ENCODE results near the gene BIRC2. TPM values are rescaled to one million over a fixed set of nuclear protein-coding genes. Genes with fewer than 3 reads are reported as not detected.
A peak's percentile ranks its signal among the peaks of the same experiment; 100 is the strongest.

Gene BIRC2
- total and polyA plus RNA-seq, 10 of the 15 experiments (the other 5 are each of a cell fraction or from before 2014, with no cell fraction given): 13.8 to 75.8 (median 26.5) TPM

- ATAC-seq (peak; percentile 11; the same call in 1 of the 3 replicates), DNase-seq (ENCODE audit: low read depth, low spot score) (no peak), FAIRE-seq (no peak)
- BruUV-seq (replicated peaks): no TSS peak
- Histone ChIP-seq H3K4me3 (no peak overlapping the region), H2AFZ (ENCODE audit: control insufficient read depth, low read depth, low read length) (no peak overlapping the region), H3K4me2 (ENCODE audit: control insufficient read depth, insufficient read depth) (no peak overlapping the region), H3K27ac (ENCODE audit: control insufficient read depth, insufficient read depth) (no peak overlapping the region), H3K79me2 (ENCODE audit: control insufficient read depth, insufficient read depth, low read length) (peaks cover 1% of the 10 kb centered on the region; the same call in 1 of the 2 replicates), H3K9me3 (replicated peaks; ENCODE audit: control insufficient read depth, insufficient read depth, low read length) (no peaks in the 10 kb centered on the region), H3K4me1 (ENCODE audit: control insufficient read depth, insufficient read depth, low read length) (peaks cover 8% of the 10 kb centered on the region), H3K9ac (ENCODE audit: control insufficient read depth, insufficient read depth, low read length) (no peak overlapping the region), H3K27me3 (replicated peaks in 1 of 2; ENCODE audit: control insufficient read depth in 2 of 2, insufficient read depth in 2 of 2, low read length in 1 of 2) (no peaks in the 10 kb centered on the region), H4K20me1 (ENCODE audit: control insufficient read depth, insufficient read depth) (no peaks in the 10 kb centered on the region), H3K36me3 (ENCODE audit: control insufficient read depth in 2 of 2, insufficient read depth in 2 of 2, low read length in 1 of 2) (peaks cover 0 to 29% of the 10 kb centered on the region in 2 experiments; a peak in 3 of 4 replicates)
- in situ Hi-C loops (cut with MboI) (loop anchor here (25.0 kb wide), 1 partner anchor 88 kb away; no protein-coding TSS in a partner anchor), intact Hi-C loops (cut with micrococcal nuclease; ENCODE audit: unreplicated experiment) (no loop called here)
- ChIA-PET POLR2A (interaction anchor here (0.6 to 1.2 kb wide), 3 partner anchors 9 to 209 kb away, joined by 3 to 5 read pairs (median 3); no protein-coding TSS in a partner anchor), SMC1A (ENCODE audit: uncharacterized antibody, unreplicated experiment) (interaction anchor here (1.0 to 13.6 kb wide), 13 partner anchors 9 to 267 kb away, joined by 3 to 168 read pairs (median 12); no protein-coding TSS in a partner anchor), RAD21 (ENCODE audit: unreplicated experiment) (interaction anchor here (1.2 to 1.4 kb wide), 2 partner anchors 53 to 214 kb away, joined by 3 to 4 read pairs; no protein-coding TSS in a partner anchor), CTCF (interaction anchor here (0.7 to 10.9 kb wide), 12 partner anchors 7 to 267 kb away, joined by 3 to 172 read pairs (median 6); no protein-coding TSS in a partner anchor)
- no peak for TF ChIP-seq DPF2 (IDR thresholded peaks at IDR 0.05)
- no peak for TF ChIP-seq ZSCAN29 (IDR thresholded peaks at IDR 0.05)
- TF ChIP-seq ESRRA (IDR thresholded peaks at IDR 0.05; ENCODE audit: low read length): no peak
- no peak for TF ChIP-seq ZNF207 (IDR thresholded peaks at IDR 0.05; ENCODE audit: borderline replicate concordance)
- no peak for TF ChIP-seq USF2 (IDR thresholded peaks at IDR 0.05; ENCODE audit: borderline replicate concordance, low read depth, low read length)
- no peak for TF ChIP-seq TAF1 (IDR thresholded peaks at IDR 0.05; ENCODE audit: borderline replicate concordance, low read depth, low read length)
- no peak for TF ChIP-seq MTA3 (IDR thresholded peaks at IDR 0.05; ENCODE audit: borderline replicate concordance, low read length)
- TF ChIP-seq ZNF24 (IDR thresholded peaks at IDR 0.05): no peak
- TF ChIP-seq MLLT1 (IDR thresholded peaks at IDR 0.05): no peak
- TF ChIP-seq MTA2 (IDR thresholded peaks at IDR 0.05; ENCODE audit: low read depth): no peak
- no peak for TF ChIP-seq EP300 (IDR thresholded peaks at IDR 0.05; ENCODE audit: borderline replicate concordance in 1 of 2, control insufficient read depth in 1 of 2, low read depth in 2 of 2, low read length in 2 of 2)
- TF ChIP-seq CEBPB (IDR thresholded peaks at IDR 0.05; ENCODE audit: borderline replicate concordance in 1 of 2, low read depth in 2 of 2, low read length in 2 of 2): no peak
- TF ChIP-seq CBX3 (IDR thresholded peaks at IDR 0.05; ENCODE audit: borderline replicate concordance, low read depth): no peak
- no peak for TF ChIP-seq RBBP5 (conservative IDR thresholded peaks at IDR 0.05)
- TF ChIP-seq SMC3 (IDR thresholded peaks at IDR 0.05; ENCODE audit: borderline replicate concordance, low read length): no peak
- TF ChIP-seq GATAD2B (conservative IDR thresholded peaks at IDR 0.05; ENCODE audit: low read depth): no peak
- TF ChIP-seq ZBTB11 (CRISPR knock-in tag; IDR thresholded peaks at IDR 0.05): no peak
- TF ChIP-seq SREBF2 (IDR thresholded peaks at IDR 0.05; ENCODE audit: low read length): no peak
- 100% methylated on average over 2 of the region's 2 CpGs for WGBS (ENCODE audit: insufficient coverage, insufficient replicate concordance, low lambda C conversion rate, missing lambda C conversion rate)
These were observed 52.2 kb downstream of the BIRC2 start for GRCh38 chr11:102399189-102399588.

Measured in GM12878 (cell line).